GM12878 (cell line): Measurements from ENCODE around the gene PIGS. TPM values are rescaled to one million over a fixed set of nuclear protein-coding genes. Genes with fewer than 3 reads are reported as not detected.

Experiments
- ATAC-seq: fragments of 200-7000 bp; cut with Tn5 transposase; 3 replicates; pipeline ENCODE4 v1.9.1; 2020; ENCODE audit warnings: mild to moderate bottlenecking, moderate library complexity
- BruUV-seq: library from RNA; stranded (reverse); fragments of 400-500 nt; replicated peaks from 2 replicates; lab custom pipeline; 2021; lab: Mats Ljungman, UMichigan
- CTCF ChIA-PET: fragments of 300-600 bp; sonication (Branson Sonifier 250); formaldehyde crosslinking; extraction: SDS; loops from one replicate; lab custom pipeline; 2021; ENCODE audit warnings: inconsistent platforms; lab: Yijun Ruan, JAX
- POLR2A ChIA-PET: fragments of 350-600 bp; formaldehyde crosslinking; extraction: SDS; loops from one replicate; lab custom pipeline; 2021; ENCODE audit warnings: inconsistent platforms; lab: Charles Lee
- RAD21 ChIA-PET: fragments of 300-600 bp; sonication (Branson Sonifier 250); formaldehyde crosslinking; loops from one replicate; lab custom pipeline; 2023; ENCODE audit warnings: antibody characterized with exemption; ENCODE audit not compliant: unreplicated experiment; lab: Charles Lee
- SMC1A ChIA-PET: fragments of 300-600 bp; sonication (Branson Sonifier 250); formaldehyde crosslinking; loops from one replicate; lab custom pipeline; 2023; ENCODE audit not compliant: unreplicated experiment, uncharacterized antibody; lab: Charles Lee
- DNase-seq: peaks from one replicate; pipeline ENCODE4 v3.0.0-alpha.2; 2011; ENCODE audit warnings: low read depth, low spot score
- FAIRE-seq: peaks from 3 replicates; lab custom pipeline; 2011; peaks lifted over from hg19 to GRCh38; lab: Jason Lieb, UNC
- H2AFZ ChIP-seq: 2 replicates; pipeline ENCODE4 v1.6.0; 2011; ENCODE audit warnings: low read depth, low read length, control low read depth; ENCODE audit not compliant: control insufficient read depth
- H3K27ac ChIP-seq: 2 replicates; pipeline ENCODE4 v1.5.1; 2011; ENCODE audit warnings: control low read depth; ENCODE audit not compliant: control insufficient read depth, insufficient read depth
- H3K27me3 ChIP-seq, 2 experiments: replicated peaks in 1 of 2; 2 replicates each; pipeline versions ENCODE4 v1.6.0 to v1.6.1; 2011; ENCODE audit warnings: low read length in 1 of 2; ENCODE audit not compliant: control insufficient read depth in 2 of 2, insufficient read depth in 2 of 2
- H3K36me3 ChIP-seq, 2 experiments: 2 replicates each; pipeline ENCODE4 v1.5.1; 2011; ENCODE audit warnings: low read length in 1 of 2; ENCODE audit not compliant: control insufficient read depth in 2 of 2, insufficient read depth in 2 of 2
- H3K4me1 ChIP-seq: 2 replicates; pipeline ENCODE4 v1.6.1; 2011; ENCODE audit warnings: mild to moderate bottlenecking, low read length, moderate library complexity, mixed read lengths; ENCODE audit not compliant: control insufficient read depth, insufficient read depth
- H3K4me2 ChIP-seq: 2 replicates; pipeline ENCODE4 v1.6.0; 2011; ENCODE audit warnings: control low read depth; ENCODE audit not compliant: control insufficient read depth, insufficient read depth
- H3K4me3 ChIP-seq: fragments of 200-600 bp; sonication (generic); 2 replicates; pipeline ENCODE4 v1.5.1; 2016
- H3K79me2 ChIP-seq: 2 replicates; pipeline ENCODE4 v1.6.0; 2011; ENCODE audit warnings: low read length; ENCODE audit not compliant: control insufficient read depth, insufficient read depth
- H3K9ac ChIP-seq: 2 replicates; pipeline ENCODE4 v1.8.0; 2011; ENCODE audit warnings: low read length, control low read depth, mixed read lengths; ENCODE audit not compliant: control insufficient read depth, insufficient read depth
- H3K9me3 ChIP-seq: replicated peaks from 3 replicates; pipeline ENCODE4 v1.5.1; 2011; ENCODE audit warnings: mild to moderate bottlenecking, low read length; ENCODE audit not compliant: control insufficient read depth, insufficient read depth
- H4K20me1 ChIP-seq: 2 replicates; pipeline ENCODE4 v1.6.0; 2011; ENCODE audit not compliant: control insufficient read depth, insufficient read depth
- BCLAF1 ChIP-seq: fragments of 450-650 bp; IDR thresholded peaks from 2 replicates; pipeline ENCODE4 v1.6.1; 2017; ENCODE audit warnings: antibody characterized with exemption, mild to moderate bottlenecking, moderate library complexity
- E4F1 ChIP-seq: fragments of 450-650 bp; IDR thresholded peaks from 2 replicates; pipeline ENCODE4 v1.6.1; 2018; ENCODE audit warnings: borderline replicate concordance, mild to moderate bottlenecking; ENCODE audit not compliant: partially characterized antibody
- EED ChIP-seq: sonication (generic); IDR thresholded peaks from 2 replicates; pipeline ENCODE4 v1.6.1; 2016; ENCODE audit warnings: antibody characterized with exemption, low read depth
- IKZF2 ChIP-seq, 2 experiments: fragments of 450-650 bp; IDR thresholded peaks; 2 replicates each; pipeline ENCODE4 v1.6.1; 2017; ENCODE audit warnings: mild to moderate bottlenecking in 2 of 2, moderate library complexity in 2 of 2
- NBN ChIP-seq: fragments of 450-650 bp; IDR thresholded peaks from 2 replicates; pipeline ENCODE4 v1.6.1; 2016
- RAD51 ChIP-seq: fragments of 450-650 bp; IDR thresholded peaks from 2 replicates; pipeline ENCODE4 v1.6.1; 2016; ENCODE audit warnings: moderate library complexity, mild to moderate bottlenecking, inconsistent platforms
- STAT1 ChIP-seq: fragments of 450-650 bp; conservative IDR thresholded peaks from 2 replicates; pipeline ENCODE4 v1.6.1; 2014; ENCODE audit warnings: antibody characterized with exemption, mild to moderate bottlenecking
- STAT3 ChIP-seq: IDR thresholded peaks from 2 replicates; pipeline ENCODE4 v1.6.1; 2011; ENCODE audit warnings: low read depth, low read length, improper control_type of control experiment
- TCF12 ChIP-seq: IDR thresholded peaks from 2 replicates; pipeline ENCODE4 v1.6.1; 2011; ENCODE audit warnings: low read depth, mild to moderate bottlenecking, low read length
- TCF7 ChIP-seq: IDR thresholded peaks from 2 replicates; pipeline ENCODE4 v1.6.1; 2014; ENCODE audit warnings: antibody characterized with exemption, borderline replicate concordance
- ZBTB33 ChIP-seq: fragments of 450-650 bp; IDR thresholded peaks from 2 replicates; pipeline ENCODE4 v1.6.1; 2017; ENCODE audit warnings: mild to moderate bottlenecking
- WGBS: methylation state at CpG from one replicate; pipeline ENCODE4 v1.1.6; 2016; ENCODE audit warnings: low lambda C conversion rate; ENCODE audit not compliant: insufficient replicate concordance, insufficient coverage; ENCODE audit errors: missing lambda C conversion rate; 5-methylcytosine and 5-hydroxymethylcytosine counted together
- in situ Hi-C: fragments of 300-500 bp; cut with MboI; formaldehyde crosslinking; loops from 9 replicates; pipeline ENCODE4 v1.14.3; 2018; ENCODE audit warnings: mixed read lengths
- intact Hi-C: fragments of 100-400 bp; cut with micrococcal nuclease; formaldehyde crosslinking; loops from one replicate; pipeline ENCODE4 v1.14.2; 2022; ENCODE audit not compliant: unreplicated experiment
- polyA plus RNA-seq, 11 experiments: library from polyadenylated mRNA; depleted of rRNA in 4 of 11; unstranded in 6 of 11; stranded (reverse) in 5 of 11; fragments of >200 nt; fragmentation: Nextera tagmentation in 4 of 11; fragmentation: Illumina TruSeq in 1 of 11; extraction: Ambion mirVana in 4 of 11; extraction: Trizol in 1 of 11; gene quantifications; 1 replicate in 1 of 11; 2 replicates in 10 of 11; pipeline versions ENCODE4 v1.2.1 to v1.2.3, GENCODE V29; 2011 to 2016; ENCODE audit warnings: inconsistent platforms in 2 of 11, missing spikeins in 2 of 11, low read depth in 1 of 11
- total RNA-seq, 4 experiments: library from RNA; depleted of rRNA in 3 of 4; stranded (reverse); fragments of >200 nt in 3 of 4; fragmentation: Illumina TruSeq in 1 of 4; extraction: Trizol in 1 of 4; gene quantifications; 2 replicates each; pipeline versions ENCODE4 v1.2.1 to v1.2.3, GENCODE V29; 2013 to 2021
- TF ChIP-seq, protein P1 (sequence below): fragments of 450-650 bp; IDR thresholded peaks from 2 replicates; pipeline ENCODE4 v1.6.1; 2017; ENCODE audit warnings: low read depth, mild to moderate bottlenecking, moderate library complexity
- TF ChIP-seq, protein P2 (sequence below): IDR thresholded peaks from 2 replicates; pipeline ENCODE4 v1.6.1; 2012; ENCODE audit warnings: low read depth, low read length, improper control_type of control experiment

PIGS gene
- total and polyA plus RNA-seq, 10 of the 15 experiments (the other 5 are each of a cell fraction or from before 2014, with no cell fraction given): 27.5 to 73.7 (median 50.7) TPM

- SMC1A ChIA-PET: no interaction called here
- no peak for DNase-seq
- Histone ChIP-seq H3K79me2 (no peaks in the 10 kb centered on the region), H3K36me3 (no peaks in the 10 kb centered on the region; a peak in 1 of 4 replicates), H2AFZ (no peak overlapping the region), H3K9me3 (no peaks in the 10 kb centered on the region), H3K27ac (no peak overlapping the region), H3K4me2 (no peak overlapping the region), H3K4me3 (no peak overlapping the region), H3K27me3 (no peaks in the 10 kb centered on the region), H3K9ac (no peak overlapping the region), H3K4me1 (no peaks in the 10 kb centered on the region), H4K20me1 (no peaks in the 10 kb centered on the region)
- ATAC-seq: no peak
- CTCF ChIA-PET: interaction anchor here (1.1 kb wide), 1 partner anchor 273 kb away, joined by 4 read pairs; no protein-coding TSS in a partner anchor
- WGBS: 45% methylated on average over 25 of the region's 25 CpGs
- POLR2A ChIA-PET: no interaction called here
- intact Hi-C loops: no loop called here
- no TSS peak for BruUV-seq
- RAD21 ChIA-PET: no interaction called here
- FAIRE-seq: no peak
- in situ Hi-C loops: no loop called here
- TF ChIP-seq IKZF2 (IDR thresholded peaks at IDR 0.05): no peak
- no peak for TF ChIP-seq RAD51
- no peak for TF ChIP-seq STAT1
- no peak for TF ChIP-seq EED
- TF ChIP-seq STAT3: no peak
- TF ChIP-seq BCLAF1: no peak
- TF ChIP-seq, protein P1, sequence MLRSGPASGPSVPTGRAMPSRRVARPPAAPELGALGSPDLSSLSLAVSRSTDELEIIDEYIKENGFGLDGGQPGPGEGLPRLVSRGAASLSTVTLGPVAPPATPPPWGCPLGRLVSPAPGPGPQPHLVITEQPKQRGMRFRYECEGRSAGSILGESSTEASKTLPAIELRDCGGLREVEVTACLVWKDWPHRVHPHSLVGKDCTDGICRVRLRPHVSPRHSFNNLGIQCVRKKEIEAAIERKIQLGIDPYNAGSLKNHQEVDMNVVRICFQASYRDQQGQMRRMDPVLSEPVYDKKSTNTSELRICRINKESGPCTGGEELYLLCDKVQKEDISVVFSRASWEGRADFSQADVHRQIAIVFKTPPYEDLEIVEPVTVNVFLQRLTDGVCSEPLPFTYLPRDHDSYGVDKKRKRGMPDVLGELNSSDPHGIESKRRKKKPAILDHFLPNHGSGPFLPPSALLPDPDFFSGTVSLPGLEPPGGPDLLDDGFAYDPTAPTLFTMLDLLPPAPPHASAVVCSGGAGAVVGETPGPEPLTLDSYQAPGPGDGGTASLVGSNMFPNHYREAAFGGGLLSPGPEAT: no peak
- no peak for TF ChIP-seq TCF12
- TF ChIP-seq TCF7: no peak
- TF ChIP-seq, protein P2, sequence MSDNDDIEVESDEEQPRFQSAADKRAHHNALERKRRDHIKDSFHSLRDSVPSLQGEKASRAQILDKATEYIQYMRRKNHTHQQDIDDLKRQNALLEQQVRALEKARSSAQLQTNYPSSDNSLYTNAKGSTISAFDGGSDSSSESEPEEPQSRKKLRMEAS: no peak
- no peak for TF ChIP-seq E4F1
- no peak for TF ChIP-seq ZBTB33
- no peak for TF ChIP-seq NBN
Observed at GRCh38 chr17:28524476-28525424, 46.6 kb downstream of the PIGS start.
